HG03521 (cell line): Measurements from ENCODE around the gene ARHGEF39.
A peak's percentile ranks its signal among the peaks of the same experiment; 100 is the strongest.

Experiments
- ATAC-seq: cut with Tn5 transposase; IDR thresholded peaks from one replicate; pipeline ENCODE4 v1.9.1; 2021; ENCODE audit warnings: mild to moderate bottlenecking, moderate library complexity; ENCODE audit not compliant: unreplicated experiment

The ARHGEF39 gene, protein sequence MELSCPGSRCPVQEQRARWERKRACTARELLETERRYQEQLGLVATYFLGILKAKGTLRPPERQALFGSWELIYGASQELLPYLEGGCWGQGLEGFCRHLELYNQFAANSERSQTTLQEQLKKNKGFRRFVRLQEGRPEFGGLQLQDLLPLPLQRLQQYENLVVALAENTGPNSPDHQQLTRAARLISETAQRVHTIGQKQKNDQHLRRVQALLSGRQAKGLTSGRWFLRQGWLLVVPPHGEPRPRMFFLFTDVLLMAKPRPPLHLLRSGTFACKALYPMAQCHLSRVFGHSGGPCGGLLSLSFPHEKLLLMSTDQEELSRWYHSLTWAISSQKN

DNA sequence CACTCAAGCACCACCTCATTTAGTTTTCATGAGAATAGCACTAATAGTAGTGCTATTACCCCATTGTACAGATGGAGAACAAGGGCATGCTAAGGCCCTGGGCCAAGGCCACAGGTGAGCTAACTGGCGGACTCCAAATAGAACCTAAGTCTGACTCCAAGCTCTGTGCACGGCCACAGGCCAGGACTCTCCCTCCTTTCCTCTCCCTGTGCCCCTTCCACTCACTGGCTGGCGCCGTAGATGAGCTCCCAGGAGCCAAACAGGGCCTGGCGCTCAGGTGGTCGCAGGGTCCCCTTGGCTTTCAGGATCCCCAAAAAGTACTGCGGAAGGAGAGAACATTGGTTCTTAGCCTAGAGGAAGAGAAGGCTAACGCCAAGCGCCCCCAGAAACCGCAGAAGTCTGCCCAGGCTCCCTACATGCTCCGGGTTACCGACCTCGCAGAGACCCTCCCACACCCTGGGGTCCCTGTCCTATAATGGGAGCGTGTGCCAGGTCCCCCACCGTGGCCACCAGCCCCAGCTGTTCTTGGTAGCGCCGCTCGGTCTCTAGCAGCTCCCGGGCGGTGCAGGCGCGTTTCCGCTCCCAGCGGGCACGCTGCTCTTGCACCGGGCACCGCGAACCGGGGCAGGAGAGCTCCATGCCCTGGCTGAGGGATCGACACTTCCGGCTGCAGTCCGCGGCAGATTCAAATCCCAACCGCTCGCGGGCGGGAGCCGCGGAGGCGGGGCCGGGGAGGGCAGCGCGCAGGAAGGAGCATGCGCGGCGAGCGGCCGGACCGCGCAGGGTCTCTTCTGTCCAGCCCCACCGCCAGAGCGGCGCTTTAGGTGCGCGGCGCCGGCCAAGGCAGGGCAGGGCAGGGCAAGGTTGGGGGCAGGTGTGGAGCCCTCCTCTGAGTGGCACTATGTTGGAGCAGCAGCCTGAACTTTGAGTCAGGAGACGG, at the start of gene ARHGEF39:
Gene ARHGEF39 (minus strand): TSS at position 665 of the 940 bp plus-strand sequence. CDS start 26 bp downstream, at position 639.
- peak; percentile 60 for ATAC-seq

GRCh38 chr9:35714123-35714522, 49.1 kb upstream of the ARHGEF39 start:
- no peak for ATAC-seq

GRCh38 chr9:35713578-35713977, 48.6 kb upstream of the ARHGEF39 start:
- no peak for ATAC-seq

GRCh38 chr9:35712762-35713400, 47.9 kb upstream of the ARHGEF39 start:
- no peak for ATAC-seq

DNA sequence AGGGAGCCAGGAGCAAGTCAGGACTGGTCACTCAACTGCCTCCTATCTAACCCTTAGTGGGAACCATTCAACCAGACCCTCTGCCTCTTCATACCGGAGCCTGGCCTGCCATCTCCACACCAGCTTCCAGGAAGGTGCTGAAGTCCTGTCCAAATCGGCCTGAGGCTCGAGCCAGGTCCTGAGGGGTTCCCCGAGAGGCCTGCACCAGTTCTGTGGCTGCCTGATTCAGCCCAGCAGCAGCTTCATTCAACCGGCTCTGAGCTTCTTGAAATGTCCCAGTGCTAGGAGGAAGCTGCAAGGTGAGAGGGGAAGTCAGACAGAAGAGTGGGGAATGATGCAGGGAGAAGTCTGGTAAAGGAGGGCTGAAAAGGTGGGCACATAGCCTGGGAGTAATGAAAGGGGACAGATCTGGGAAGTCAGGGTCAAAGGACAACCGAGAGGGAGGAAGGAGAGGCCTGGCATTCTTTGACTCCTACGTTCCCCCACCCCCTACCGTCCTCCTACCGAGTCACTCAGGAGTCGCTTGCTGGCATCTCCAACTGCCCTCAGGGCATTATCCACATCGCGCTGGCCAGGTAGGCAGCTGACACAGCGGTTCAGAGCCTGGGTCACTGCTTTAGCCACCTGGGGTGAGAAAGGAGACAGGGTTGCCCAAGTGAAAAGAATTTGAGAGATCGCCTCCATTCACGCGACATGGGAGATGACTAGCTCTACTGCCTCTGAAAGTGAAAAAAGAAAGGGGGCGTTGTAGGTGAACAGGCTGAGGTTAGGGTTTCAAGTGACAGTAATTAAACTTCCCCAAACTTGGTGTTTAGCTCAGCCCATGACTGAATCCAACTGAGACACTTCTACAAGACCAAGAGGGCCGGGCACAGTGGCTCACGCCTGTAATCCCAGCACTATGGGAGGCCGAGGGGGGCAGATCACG, 46.8 kb upstream of the ARHGEF39 start:
- ATAC-seq: no peak

GRCh38 chr9:35710818-35711500, 46.0 kb upstream of the ARHGEF39 start:
- no peak for ATAC-seq

- ATAC-seq: no peak
These were observed 43.2 kb upstream of the ARHGEF39 start for GRCh38 chr9:35708146-35708545.

- no peak for ATAC-seq
These were observed 42.0 kb upstream of the ARHGEF39 start for GRCh38 chr9:35706951-35707350.

DNA sequence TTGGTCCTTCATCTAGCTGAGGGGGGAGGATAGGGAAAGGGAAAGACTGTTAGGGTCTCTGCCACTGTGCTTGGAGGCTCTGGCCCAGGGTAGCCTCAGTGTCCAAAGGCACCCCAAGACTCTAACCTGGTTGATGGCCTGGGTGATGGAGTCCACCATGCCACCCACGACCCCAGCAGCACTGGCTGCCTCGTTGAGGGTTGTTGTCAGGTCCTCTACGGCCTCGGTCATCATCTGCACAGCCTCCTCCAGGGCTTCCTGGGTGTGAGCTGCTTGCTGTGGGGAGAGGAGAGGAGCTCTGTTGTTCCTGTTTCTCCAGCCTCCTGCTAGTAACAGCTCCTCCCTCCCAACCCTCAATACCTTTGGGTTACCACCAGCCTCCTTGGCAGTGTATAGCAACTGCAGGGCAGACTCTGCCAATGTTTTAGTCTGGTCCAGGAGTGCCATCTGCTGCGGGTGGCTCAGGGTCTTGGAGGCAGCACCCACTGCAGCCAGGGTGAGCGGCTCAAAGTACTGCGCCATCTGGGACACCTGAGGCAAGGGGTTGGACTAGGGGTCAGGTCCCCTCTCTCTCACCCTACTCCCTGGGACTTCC, 40.9 kb upstream of the ARHGEF39 start:
- ATAC-seq: no peak

DNA sequence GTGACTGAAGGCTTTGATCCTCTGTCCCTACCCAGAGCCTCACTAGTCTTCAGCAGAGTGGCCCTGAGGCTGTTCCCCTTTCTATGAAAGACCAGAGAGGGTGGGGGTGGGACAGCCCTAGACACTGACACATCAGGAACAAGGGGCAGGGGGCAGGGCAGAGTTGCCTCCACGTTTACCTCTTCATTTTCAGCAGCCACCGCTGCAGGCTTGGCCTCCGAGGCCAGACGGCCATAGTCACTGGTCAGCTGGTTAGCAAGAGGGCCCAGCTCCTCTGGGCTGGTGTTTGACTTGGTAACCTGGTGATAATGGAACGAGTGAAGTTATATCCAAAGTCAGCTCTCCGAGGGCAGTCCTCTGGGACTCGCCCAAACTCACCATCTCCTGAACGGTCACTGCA, 40.4 kb upstream of the ARHGEF39 start:
- no peak for ATAC-seq

- ATAC-seq: no peak
These were observed 39.1 kb upstream of the ARHGEF39 start for GRCh38 chr9:35703906-35704672.

DNA sequence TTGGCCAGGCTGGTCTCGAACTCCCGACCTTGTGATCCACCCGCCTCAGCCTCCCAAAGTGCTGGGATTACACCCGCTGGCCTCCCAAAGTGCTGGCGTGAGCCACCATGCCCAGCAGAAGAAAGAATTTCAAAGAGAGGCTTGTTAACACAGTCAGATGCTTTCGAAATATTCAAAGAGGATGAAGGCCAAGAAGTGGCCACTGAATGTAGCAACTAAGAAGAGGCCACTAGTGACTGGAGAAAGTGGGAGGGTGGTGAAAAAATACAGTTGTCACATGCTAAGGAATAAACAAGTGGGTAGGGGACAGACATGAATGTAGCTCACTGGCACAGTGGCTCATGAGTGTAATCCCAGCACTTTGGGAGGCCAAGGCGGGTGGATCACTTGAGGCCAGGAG, 37.7 kb upstream of the ARHGEF39 start:
- no peak for ATAC-seq

DNA sequence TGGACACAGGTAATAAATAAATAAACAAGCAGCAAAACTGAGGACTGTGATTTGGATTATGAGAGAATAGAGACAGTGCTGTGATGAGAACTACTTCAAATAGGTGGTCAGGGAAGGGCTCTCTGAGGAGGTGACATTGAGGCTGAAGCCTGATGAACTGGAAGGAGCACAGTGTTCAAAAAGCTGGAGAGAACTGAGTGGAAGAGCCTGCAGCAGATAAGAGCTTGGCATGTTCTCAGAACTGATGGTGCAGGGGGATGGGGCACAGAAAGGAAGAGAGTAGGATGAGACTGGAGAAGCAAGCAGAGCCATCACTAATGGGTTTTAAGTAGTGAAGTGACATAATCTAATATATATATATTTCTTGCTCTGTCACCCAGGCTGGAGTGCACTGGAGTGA, 35.9 kb upstream of the ARHGEF39 start:
- no peak for ATAC-seq

GRCh38 chr9:35700031-35700430, 35.0 kb upstream of the ARHGEF39 start:
- ATAC-seq: no peak

- ATAC-seq: no peak
These were observed 33.2 kb upstream of the ARHGEF39 start for GRCh38 chr9:35698231-35698630.

DNA sequence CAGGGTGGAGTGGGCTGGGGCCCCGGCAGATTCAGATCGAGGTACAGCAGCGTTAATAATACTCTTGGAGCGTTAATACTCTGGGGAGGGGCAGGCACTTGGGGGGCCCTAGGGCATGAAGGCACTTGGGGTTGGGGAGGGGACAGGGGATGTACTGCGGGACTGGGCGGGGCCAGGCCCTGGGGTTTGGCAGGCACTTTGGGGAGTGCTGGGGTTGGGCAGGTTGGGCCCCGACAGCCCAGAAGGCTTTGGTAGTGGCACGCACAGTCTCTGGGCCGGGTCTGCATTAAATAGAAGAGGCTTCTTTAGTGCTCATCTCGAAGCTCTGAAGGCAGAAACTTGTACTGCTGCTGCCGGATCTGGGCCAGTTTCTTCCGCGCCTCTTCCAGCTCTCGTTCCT, 32.5 kb upstream of the ARHGEF39 start:
- ATAC-seq: no peak

DNA sequence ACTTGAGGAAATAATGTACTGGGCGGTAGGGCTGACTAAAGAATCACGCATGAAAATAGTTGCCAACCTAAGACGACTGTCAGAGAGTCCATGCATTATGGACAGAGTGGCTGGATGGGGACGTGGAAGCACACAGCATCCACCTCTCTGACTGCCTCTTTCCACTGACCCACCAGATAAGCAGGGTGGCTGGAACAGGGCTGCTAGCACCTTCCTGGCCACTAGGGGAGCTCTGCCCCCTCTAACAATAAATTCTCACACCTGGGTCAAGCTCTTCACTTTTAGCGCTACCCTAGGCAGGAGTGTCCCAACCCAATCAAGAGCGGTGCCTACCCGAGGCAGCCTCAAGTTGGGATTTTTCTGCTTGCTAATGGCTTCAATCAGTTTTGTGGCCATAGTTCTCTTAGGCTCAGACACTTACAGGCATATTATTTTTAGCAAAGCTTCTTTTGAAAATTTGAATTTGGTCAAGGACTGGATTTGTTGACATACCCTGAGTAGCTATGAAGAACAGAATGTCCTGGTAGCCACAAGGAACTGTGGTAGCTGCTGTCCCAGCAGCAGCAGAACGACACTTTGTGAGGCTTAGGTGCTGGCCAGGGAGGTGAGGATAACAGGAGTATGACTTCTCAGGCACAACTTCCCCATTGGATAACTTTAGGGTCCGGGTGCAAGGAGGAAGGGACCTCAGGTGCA, 31.7 kb upstream of the ARHGEF39 start:
- peak; percentile 61 for ATAC-seq

GRCh38 chr9:35695943-35696401, 31.0 kb upstream of the ARHGEF39 start:
- no peak for ATAC-seq
